C4-2B (cell line): ENCODE measurements around the gene SAP30BP.

ENCODE experiments used
- CTCF ChIP-seq: fragments of 450-650 bp; conservative IDR thresholded peaks from 2 replicates; pipeline ENCODE4 v1.5.1; 2017; ENCODE audit warnings: mild to moderate bottlenecking
- ZFX ChIP-seq: fragments of 450-650 bp; IDR thresholded peaks from 2 replicates; pipeline ENCODE4 v1.6.1; 2017

DNA sequence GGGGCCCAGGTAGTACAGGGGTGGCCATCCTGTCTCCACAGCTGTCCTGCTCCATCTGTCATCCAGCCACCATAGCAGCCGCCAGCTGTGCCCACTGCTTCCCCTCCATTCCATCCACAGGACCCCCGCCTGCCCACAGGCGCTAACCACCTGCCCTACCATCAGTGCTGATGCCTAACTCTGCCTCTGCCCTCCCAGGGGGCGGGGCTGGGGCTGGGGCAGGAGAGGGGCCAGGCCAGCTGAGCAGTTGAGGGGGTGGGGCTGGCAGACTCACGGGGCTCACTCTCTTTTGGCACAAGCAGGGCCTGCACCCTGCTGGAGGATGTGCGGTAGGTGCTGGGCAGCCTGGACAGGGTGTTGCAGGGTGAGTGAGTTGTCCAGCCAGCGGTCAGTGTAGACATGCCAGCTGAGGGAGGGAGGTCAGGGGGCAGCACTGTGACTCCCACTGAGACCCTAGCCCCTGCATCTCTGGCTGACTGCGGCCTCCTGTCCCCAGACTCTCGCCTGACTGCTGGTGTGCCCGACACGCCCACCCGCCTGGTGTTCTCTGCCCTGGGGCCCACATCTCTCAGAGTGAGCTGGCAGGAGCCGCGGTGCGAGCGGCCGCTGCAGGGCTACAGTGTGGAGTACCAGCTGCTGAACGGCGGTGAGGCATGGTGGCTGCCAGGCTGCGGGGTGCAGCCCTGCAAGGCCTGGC lies 88.2 kb downstream of the SAP30BP start:
- no peak for TF ChIP-seq CTCF
- TF ChIP-seq ZFX, result no peak
